Measurements from ENCODE around the gene NEDD4L. TPM values are rescaled to one million over a fixed set of nuclear protein-coding genes. Genes with fewer than 3 reads are reported as not detected.

The NEDD4L gene
- total RNA-seq, 1 donor from 2014 or later = 93.9 TPM

Small RNA genes within 50 kb of the gene (microRNA-seq; reads per million reads assigned to microRNA genes)
- gene MIR3591 = not detected

Other genes starting within 250 kb of the NEDD4L start
- gene ATP8B1, start 240.9 kb upstream of the NEDD4L start, total RNA-seq = 6.9 and 10.4 TPM in 2 replicates